HEK293 (cell line): Measurements from ENCODE around the gene DHX16.

Experiments
- BCL11B ChIP-seq: fragments of 450-650 bp; formaldehyde crosslinking; IDR thresholded peaks from 2 replicates; pipeline ENCODE4 v1.5.1; 2016; ENCODE audit warnings: low read depth, missing biosample characterization, missing genetic modification characterization
- KLF1 ChIP-seq: fragments of 450-650 bp; formaldehyde crosslinking; IDR thresholded peaks from 2 replicates; pipeline ENCODE4 v1.5.1; 2016; ENCODE audit warnings: missing biosample characterization, missing genetic modification characterization
- MZF1 ChIP-seq: fragments of 450-650 bp; formaldehyde crosslinking; IDR thresholded peaks from 2 replicates; pipeline ENCODE4 v1.5.1; 2017; ENCODE audit warnings: missing biosample characterization, missing genetic modification characterization, borderline replicate concordance
- OSR2 ChIP-seq: fragments of 450-650 bp; formaldehyde crosslinking; IDR thresholded peaks from 2 replicates; pipeline ENCODE4 v1.5.1; 2016; ENCODE audit warnings: missing biosample characterization, missing genetic modification characterization
- TCF7L2 ChIP-seq: IDR thresholded peaks from 2 replicates; pipeline ENCODE4 v1.6.1; 2011; ENCODE audit warnings: low read depth, mild to moderate bottlenecking, inconsistent platforms, low read length, moderate library complexity, borderline replicate concordance
- YY1 ChIP-seq: fragments of 450-650 bp; formaldehyde crosslinking; IDR thresholded peaks from 2 replicates; pipeline ENCODE4 v1.5.1; 2018; ENCODE audit warnings: missing biosample characterization, missing genetic modification characterization
- ZFP41 ChIP-seq: fragments of 450-650 bp; formaldehyde crosslinking; IDR thresholded peaks from 2 replicates; pipeline ENCODE4 v1.5.1; 2016; ENCODE audit warnings: missing biosample characterization, missing genetic modification characterization, borderline replicate concordance
- ZNF114 ChIP-seq: fragments of 450-650 bp; formaldehyde crosslinking; IDR thresholded peaks from 2 replicates; pipeline ENCODE4 v1.5.0; 2017; ENCODE audit warnings: missing biosample characterization, missing genetic modification characterization
- ZNF140 ChIP-seq: fragments of 450-650 bp; formaldehyde crosslinking; IDR thresholded peaks from 2 replicates; pipeline ENCODE4 v1.5.1; 2016; ENCODE audit warnings: missing biosample characterization, missing genetic modification characterization
- ZNF157 ChIP-seq: fragments of 450-650 bp; formaldehyde crosslinking; IDR thresholded peaks from 2 replicates; pipeline ENCODE4 v1.5.1; 2016; ENCODE audit warnings: missing biosample characterization, missing genetic modification characterization
- ZNF223 ChIP-seq: fragments of 450-650 bp; formaldehyde crosslinking; IDR thresholded peaks from 2 replicates; pipeline ENCODE4 v1.5.1; 2016; ENCODE audit warnings: missing biosample characterization, missing genetic modification characterization
- ZNF248 ChIP-seq: fragments of 450-650 bp; formaldehyde crosslinking; IDR thresholded peaks from 2 replicates; pipeline ENCODE4 v1.5.1; 2017; ENCODE audit warnings: missing biosample characterization, missing genetic modification characterization
- ZNF302 ChIP-seq: fragments of 450-650 bp; formaldehyde crosslinking; IDR thresholded peaks from 2 replicates; pipeline ENCODE4 v1.5.1; 2016; ENCODE audit warnings: missing biosample characterization, missing genetic modification characterization, low read depth
- ZNF311 ChIP-seq: fragments of 450-650 bp; formaldehyde crosslinking; IDR thresholded peaks from 2 replicates; pipeline ENCODE4 v1.5.1; 2017; ENCODE audit warnings: missing biosample characterization, missing genetic modification characterization, borderline replicate concordance
- ZNF354C ChIP-seq: fragments of 450-650 bp; formaldehyde crosslinking; IDR thresholded peaks from 2 replicates; pipeline ENCODE4 v1.5.1; 2016; ENCODE audit warnings: missing biosample characterization, missing genetic modification characterization, low read depth, borderline replicate concordance
- ZNF366 ChIP-seq: fragments of 450-650 bp; formaldehyde crosslinking; conservative IDR thresholded peaks from 2 replicates; pipeline ENCODE4 v1.5.1; 2016; ENCODE audit warnings: missing biosample characterization, missing genetic modification characterization
- ZNF391 ChIP-seq: fragments of 450-650 bp; formaldehyde crosslinking; IDR thresholded peaks from 2 replicates; pipeline ENCODE4 v1.5.1; 2016; ENCODE audit warnings: low read depth, missing biosample characterization, missing genetic modification characterization, borderline replicate concordance
- ZNF501 ChIP-seq: fragments of 450-650 bp; formaldehyde crosslinking; IDR thresholded peaks from 2 replicates; pipeline ENCODE4 v1.5.1; 2016; ENCODE audit warnings: missing biosample characterization, missing genetic modification characterization
- ZNF555 ChIP-seq: fragments of 450-650 bp; formaldehyde crosslinking; conservative IDR thresholded peaks from 2 replicates; pipeline ENCODE4 v1.5.1; 2017; ENCODE audit warnings: missing biosample characterization, mild to moderate bottlenecking, missing genetic modification characterization, inconsistent platforms
- ZNF571 ChIP-seq: fragments of 450-650 bp; formaldehyde crosslinking; IDR thresholded peaks from 2 replicates; pipeline ENCODE4 v1.5.0; 2017; ENCODE audit warnings: missing biosample characterization, missing genetic modification characterization
- ZNF596 ChIP-seq: fragments of 450-650 bp; IDR thresholded peaks from 2 replicates; pipeline ENCODE4 v1.5.0; 2018; ENCODE audit warnings: missing biosample characterization, mild to moderate bottlenecking, missing genetic modification characterization, moderate library complexity
- ZNF600 ChIP-seq: fragments of 450-650 bp; formaldehyde crosslinking; IDR thresholded peaks from 2 replicates; pipeline ENCODE4 v1.5.1; 2016; ENCODE audit warnings: missing biosample characterization, missing genetic modification characterization
- ZNF654 ChIP-seq: fragments of 450-650 bp; formaldehyde crosslinking; IDR thresholded peaks from 2 replicates; pipeline ENCODE4 v1.5.1; 2016; ENCODE audit warnings: low read depth, missing biosample characterization, missing genetic modification characterization
- ZNF660 ChIP-seq: fragments of 450-650 bp; IDR thresholded peaks from 2 replicates; pipeline ENCODE4 v1.5.1; 2018; ENCODE audit warnings: missing biosample characterization, mild to moderate bottlenecking, missing genetic modification characterization
- ZNF791 ChIP-seq: fragments of 450-650 bp; formaldehyde crosslinking; IDR thresholded peaks from 2 replicates; pipeline ENCODE4 v1.5.1; 2016; ENCODE audit warnings: missing biosample characterization, missing genetic modification characterization
- ZNF792 ChIP-seq: fragments of 450-650 bp; formaldehyde crosslinking; IDR thresholded peaks from 2 replicates; pipeline ENCODE4 v1.5.1; 2016; ENCODE audit warnings: missing biosample characterization, missing genetic modification characterization
- ZSCAN16 ChIP-seq: fragments of 450-650 bp; formaldehyde crosslinking; IDR thresholded peaks from 2 replicates; pipeline ENCODE4 v1.5.1; 2016; ENCODE audit warnings: missing biosample characterization, missing genetic modification characterization
- ZXDB ChIP-seq: fragments of 450-650 bp; formaldehyde crosslinking; IDR thresholded peaks from 2 replicates; pipeline ENCODE4 v1.5.1; 2016; ENCODE audit warnings: missing biosample characterization, missing genetic modification characterization
- TF ChIP-seq, protein P1 (sequence below): fragments of 450-650 bp; formaldehyde crosslinking; IDR thresholded peaks from 2 replicates; pipeline ENCODE4 v1.5.1; 2017; ENCODE audit warnings: missing biosample characterization, missing genetic modification characterization
- TF ChIP-seq, protein P2 (sequence below): fragments of 450-650 bp; formaldehyde crosslinking; IDR thresholded peaks from 2 replicates; pipeline ENCODE4 v1.5.1; 2016; ENCODE audit warnings: missing biosample characterization, missing genetic modification characterization
- TF ChIP-seq, protein P3 (sequence below): fragments of 450-650 bp; formaldehyde crosslinking; IDR thresholded peaks from 2 replicates; pipeline ENCODE4 v1.5.1; 2016; ENCODE audit warnings: missing biosample characterization, missing genetic modification characterization
- TF ChIP-seq, protein P4 (sequence below): fragments of 450-650 bp; IDR thresholded peaks from 2 replicates; pipeline ENCODE4 v1.5.1; 2018; ENCODE audit warnings: missing biosample characterization, missing genetic modification characterization

The DHX16 gene

DNA sequence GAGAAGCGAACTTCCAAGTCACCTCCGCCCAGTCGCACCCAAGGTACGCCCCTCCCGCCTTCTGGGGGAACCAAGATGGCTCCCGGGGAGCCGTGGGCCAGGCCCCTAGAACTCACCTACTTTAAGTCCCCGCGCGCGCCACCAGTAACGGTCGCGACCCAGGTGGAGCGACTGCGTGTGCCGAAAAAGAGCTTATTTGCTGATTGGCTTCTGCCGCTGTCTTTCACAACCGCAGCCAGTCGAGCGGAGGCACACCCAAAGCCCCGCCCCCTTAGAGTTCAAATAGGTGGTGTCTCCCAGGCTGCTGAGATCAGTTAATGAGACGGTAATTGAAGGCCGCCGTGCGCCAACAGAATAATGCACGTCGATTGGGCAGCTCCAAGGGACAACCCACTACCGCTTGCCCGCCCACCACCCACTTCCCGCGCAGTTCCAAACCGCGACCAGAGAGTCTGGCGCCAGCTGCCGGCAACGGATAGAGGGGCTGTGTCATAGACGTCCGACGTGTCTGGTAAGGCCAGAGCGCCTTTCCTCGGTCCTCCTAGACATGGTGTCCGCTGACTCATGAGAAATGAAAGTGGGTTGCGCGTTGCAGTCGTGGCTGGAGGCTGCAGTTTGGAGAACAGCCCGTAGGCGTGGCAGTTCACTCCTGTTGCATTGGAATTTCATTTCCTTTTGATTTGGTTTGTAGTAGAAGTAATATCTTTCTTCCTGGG, 44.5 kb upstream of the DHX16 start, which contains the start of gene MDC1 (continued):
- TF ChIP-seq, protein P1, sequence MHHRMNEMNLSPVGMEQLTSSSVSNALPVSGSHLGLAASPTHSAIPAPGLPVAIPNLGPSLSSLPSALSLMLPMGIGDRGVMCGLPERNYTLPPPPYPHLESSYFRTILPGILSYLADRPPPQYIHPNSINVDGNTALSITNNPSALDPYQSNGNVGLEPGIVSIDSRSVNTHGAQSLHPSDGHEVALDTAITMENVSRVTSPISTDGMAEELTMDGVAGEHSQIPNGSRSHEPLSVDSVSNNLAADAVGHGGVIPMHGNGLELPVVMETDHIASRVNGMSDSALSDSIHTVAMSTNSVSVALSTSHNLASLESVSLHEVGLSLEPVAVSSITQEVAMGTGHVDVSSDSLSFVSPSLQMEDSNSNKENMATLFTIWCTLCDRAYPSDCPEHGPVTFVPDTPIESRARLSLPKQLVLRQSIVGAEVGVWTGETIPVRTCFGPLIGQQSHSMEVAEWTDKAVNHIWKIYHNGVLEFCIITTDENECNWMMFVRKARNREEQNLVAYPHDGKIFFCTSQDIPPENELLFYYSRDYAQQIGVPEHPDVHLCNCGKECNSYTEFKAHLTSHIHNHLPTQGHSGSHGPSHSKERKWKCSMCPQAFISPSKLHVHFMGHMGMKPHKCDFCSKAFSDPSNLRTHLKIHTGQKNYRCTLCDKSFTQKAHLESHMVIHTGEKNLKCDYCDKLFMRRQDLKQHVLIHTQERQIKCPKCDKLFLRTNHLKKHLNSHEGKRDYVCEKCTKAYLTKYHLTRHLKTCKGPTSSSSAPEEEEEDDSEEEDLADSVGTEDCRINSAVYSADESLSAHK (tag by site-specific recombination) = 0 out of 2 replicates have a peak, but pooled peaks have one; percentile 8
- TF ChIP-seq ZNF248 (tag by site-specific recombination) (no peak), YY1 (peak; percentile 91), ZNF555 (tag by site-specific recombination) (no peak), ZNF157 (tag by site-specific recombination) (no peak), ZNF311 (tag by site-specific recombination) (no peak), KLF1 (tag by site-specific recombination) (peak; percentile 81), ZNF654 (tag by site-specific recombination) (no peak), ZNF354C (tag by site-specific recombination) (no peak), ZNF660 (tag by site-specific recombination) (peak; percentile 96), ZNF366 (tag by site-specific recombination) (peak; percentile 58), ZSCAN16 (tag by site-specific recombination) (no peak), ZNF501 (tag by site-specific recombination) (peak; percentile 46; the same call in 1 of the 2 replicates), ZFP41 (tag by site-specific recombination) (no peak), OSR2 (tag by site-specific recombination) (peak; percentile 51; the same call in 1 of the 2 replicates), ZNF791 (tag by site-specific recombination) (no peak), ZNF391 (tag by site-specific recombination) (peak; percentile 56; the same call in 1 of the 2 replicates), MZF1 (tag by site-specific recombination) (no peak), ZNF571 (tag by site-specific recombination) (no peak), TCF7L2 (0 out of 2 replicates have a peak, but pooled peaks have one; percentile 16), ZNF114 (no peak), ZNF792 (tag by site-specific recombination) (no peak), BCL11B (tag by site-specific recombination) (no peak), ZNF140 (tag by site-specific recombination) (no peak), ZNF600 (tag by site-specific recombination) (peak; percentile 33; the same call in 1 of the 2 replicates), ZNF302 (tag by site-specific recombination) (no peak), ZNF596 (no peak), ZXDB (tag by site-specific recombination) (peak; percentile 96), ZNF223 (tag by site-specific recombination) (0 out of 2 replicates have a peak, but pooled peaks have one; percentile 26)
- TF ChIP-seq, protein P2, sequence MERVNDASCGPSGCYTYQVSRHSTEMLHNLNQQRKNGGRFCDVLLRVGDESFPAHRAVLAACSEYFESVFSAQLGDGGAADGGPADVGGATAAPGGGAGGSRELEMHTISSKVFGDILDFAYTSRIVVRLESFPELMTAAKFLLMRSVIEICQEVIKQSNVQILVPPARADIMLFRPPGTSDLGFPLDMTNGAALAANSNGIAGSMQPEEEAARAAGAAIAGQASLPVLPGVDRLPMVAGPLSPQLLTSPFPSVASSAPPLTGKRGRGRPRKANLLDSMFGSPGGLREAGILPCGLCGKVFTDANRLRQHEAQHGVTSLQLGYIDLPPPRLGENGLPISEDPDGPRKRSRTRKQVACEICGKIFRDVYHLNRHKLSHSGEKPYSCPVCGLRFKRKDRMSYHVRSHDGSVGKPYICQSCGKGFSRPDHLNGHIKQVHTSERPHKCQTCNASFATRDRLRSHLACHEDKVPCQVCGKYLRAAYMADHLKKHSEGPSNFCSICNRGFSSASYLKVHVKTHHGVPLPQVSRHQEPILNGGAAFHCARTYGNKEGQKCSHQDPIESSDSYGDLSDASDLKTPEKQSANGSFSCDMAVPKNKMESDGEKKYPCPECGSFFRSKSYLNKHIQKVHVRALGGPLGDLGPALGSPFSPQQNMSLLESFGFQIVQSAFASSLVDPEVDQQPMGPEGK (tag by site-specific recombination) = peak; percentile 96
- TF ChIP-seq, protein P3, sequence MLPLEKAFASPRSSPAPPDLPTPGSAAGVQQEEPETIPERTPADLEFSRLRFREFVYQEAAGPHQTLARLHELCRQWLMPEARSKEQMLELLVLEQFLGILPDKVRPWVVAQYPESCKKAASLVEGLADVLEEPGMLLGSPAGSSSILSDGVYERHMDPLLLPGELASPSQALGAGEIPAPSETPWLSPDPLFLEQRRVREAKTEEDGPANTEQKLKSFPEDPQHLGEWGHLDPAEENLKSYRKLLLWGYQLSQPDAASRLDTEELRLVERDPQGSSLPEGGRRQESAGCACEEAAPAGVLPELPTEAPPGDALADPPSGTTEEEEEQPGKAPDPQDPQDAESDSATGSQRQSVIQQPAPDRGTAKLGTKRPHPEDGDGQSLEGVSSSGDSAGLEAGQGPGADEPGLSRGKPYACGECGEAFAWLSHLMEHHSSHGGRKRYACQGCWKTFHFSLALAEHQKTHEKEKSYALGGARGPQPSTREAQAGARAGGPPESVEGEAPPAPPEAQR (tag by site-specific recombination) = peak; percentile 69
- TF ChIP-seq, protein P4, sequence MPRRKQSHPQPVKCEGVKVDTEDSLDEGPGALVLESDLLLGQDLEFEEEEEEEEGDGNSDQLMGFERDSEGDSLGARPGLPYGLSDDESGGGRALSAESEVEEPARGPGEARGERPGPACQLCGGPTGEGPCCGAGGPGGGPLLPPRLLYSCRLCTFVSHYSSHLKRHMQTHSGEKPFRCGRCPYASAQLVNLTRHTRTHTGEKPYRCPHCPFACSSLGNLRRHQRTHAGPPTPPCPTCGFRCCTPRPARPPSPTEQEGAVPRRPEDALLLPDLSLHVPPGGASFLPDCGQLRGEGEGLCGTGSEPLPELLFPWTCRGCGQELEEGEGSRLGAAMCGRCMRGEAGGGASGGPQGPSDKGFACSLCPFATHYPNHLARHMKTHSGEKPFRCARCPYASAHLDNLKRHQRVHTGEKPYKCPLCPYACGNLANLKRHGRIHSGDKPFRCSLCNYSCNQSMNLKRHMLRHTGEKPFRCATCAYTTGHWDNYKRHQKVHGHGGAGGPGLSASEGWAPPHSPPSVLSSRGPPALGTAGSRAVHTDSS (tag by site-specific recombination) = no peak
